AG04449 (cell line): Measurements from ENCODE around the gene CFAP74.

Experiments
- CTCF ChIA-PET: fragments of 350-600 bp; formaldehyde crosslinking; extraction: SDS; loops from one replicate; lab custom pipeline; 2021; ENCODE audit warnings: antibody characterized with exemption; lab: Yijun Ruan, JAX
- POLR2A ChIA-PET: fragments of 400-600, 350-600 bp; formaldehyde crosslinking; extraction: SDS; loops from one replicate; lab custom pipeline; 2020; ENCODE audit warnings: antibody characterized with exemption, inconsistent platforms; lab: Yijun Ruan, JAX
- DNase-seq: peaks from one replicate; pipeline ENCODE4 v3.0.0-alpha.2; 2010; ENCODE audit warnings: low read depth, low spot score
- H3K4me3 ChIP-seq: 2 replicates; pipeline ENCODE4 v1.5.1; 2011; ENCODE audit warnings: low read depth, mild to moderate bottlenecking, control low read depth, low read length
- CTCF ChIP-seq: IDR thresholded peaks from one replicate; pipeline ENCODE4 v1.5.1; 2011; ENCODE audit warnings: mild to moderate bottlenecking, moderate library complexity, low read length, control low read depth, inconsistent platforms; ENCODE audit not compliant: insufficient read depth; ENCODE audit errors: missing control alignments

Gene CFAP74

DNA sequence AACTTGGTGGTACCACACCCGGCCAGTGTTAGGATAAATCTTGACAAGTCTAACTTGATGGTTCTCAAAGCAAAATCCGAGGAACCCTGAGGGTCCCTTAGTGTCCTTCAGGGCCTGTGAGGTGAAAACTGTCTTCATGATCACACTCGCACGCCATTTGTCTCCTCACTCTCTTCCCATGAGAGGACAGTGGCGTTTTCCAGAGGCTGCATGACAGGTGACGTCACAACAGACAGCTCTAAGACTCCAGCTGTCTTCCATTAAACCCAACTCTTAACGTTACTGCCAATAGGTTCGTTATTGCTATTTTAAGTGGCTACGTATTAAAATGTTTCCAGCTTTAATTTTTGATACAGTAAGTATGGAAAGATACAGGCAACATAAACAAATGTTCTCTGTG, 13.8 kb downstream of the CFAP74 start:
- CTCF ChIA-PET, result interaction anchor here (1.6 to 2.1 kb wide), 2 partner anchors 29 to 55 kb away, joined by 6 to 11 read pairs; no protein-coding TSS in a partner anchor
- no peak for TF ChIP-seq CTCF
- no peak for DNase-seq
- POLR2A ChIA-PET, result no interaction called here
- no peak overlapping the region for H3K4me3 ChIP-seq

DNA sequence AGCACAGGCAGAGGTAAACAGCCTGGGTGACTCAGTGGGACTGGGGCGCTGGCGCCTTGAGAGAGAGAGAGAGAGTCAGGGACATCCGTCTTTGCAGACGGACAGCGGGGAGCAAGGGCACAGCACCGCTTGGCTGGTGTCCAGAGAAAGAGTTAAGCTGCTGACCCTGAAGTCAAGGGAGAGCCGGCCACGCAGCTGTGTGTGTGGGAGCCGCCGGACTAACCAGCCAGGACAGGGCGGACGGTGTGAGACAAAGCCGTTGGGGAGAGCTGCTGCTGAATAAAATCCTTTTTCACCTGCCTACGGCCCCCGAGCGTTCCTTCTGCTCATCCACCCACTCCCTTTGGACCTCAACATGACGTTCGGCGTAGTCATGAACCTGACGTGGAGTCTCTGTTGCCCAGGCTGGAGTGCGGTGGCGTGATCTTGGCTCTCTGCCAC, 14.5 kb downstream of the CFAP74 start:
- DNase-seq, result no peak
- ChIA-PET CTCF (interaction anchor here (2.1 kb wide), 1 partner anchor 56 kb away, joined by 11 read pairs; no protein-coding TSS in a partner anchor), POLR2A (no interaction called here)
- TF ChIP-seq CTCF, result no peak
- no peak overlapping the region for H3K4me3 ChIP-seq

GRCh38 chr1:1988061-1988945, 15.3 kb downstream of the CFAP74 start:
- ChIA-PET CTCF (interaction anchor here (2.1 kb wide), 1 partner anchor 57 kb away, joined by 11 read pairs; no protein-coding TSS in a partner anchor), POLR2A (no interaction called here)
- H3K4me3 ChIP-seq, result no peak overlapping the region
- no peak for TF ChIP-seq CTCF
- DNase-seq, result no peak

DNA sequence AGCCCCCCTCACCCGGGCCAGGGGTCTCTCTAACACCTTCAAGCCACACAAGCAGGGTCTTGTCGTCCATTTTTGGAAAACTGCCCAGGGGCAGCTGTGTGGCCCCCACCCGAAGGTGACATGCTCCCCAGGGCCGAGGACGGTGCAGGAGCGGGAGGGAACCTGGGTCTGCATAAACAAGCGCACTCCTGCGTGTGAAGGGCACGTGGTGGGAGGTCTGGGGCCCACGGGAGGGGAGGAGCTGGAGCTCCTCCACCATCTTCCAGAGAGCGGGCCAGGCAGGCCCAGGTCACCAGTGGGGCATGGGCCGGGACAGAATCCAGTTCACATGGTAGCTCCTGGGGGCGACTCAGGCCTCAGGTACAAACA, 16.5 kb downstream of the CFAP74 start:
- CTCF ChIA-PET, result no interaction called here

DNA sequence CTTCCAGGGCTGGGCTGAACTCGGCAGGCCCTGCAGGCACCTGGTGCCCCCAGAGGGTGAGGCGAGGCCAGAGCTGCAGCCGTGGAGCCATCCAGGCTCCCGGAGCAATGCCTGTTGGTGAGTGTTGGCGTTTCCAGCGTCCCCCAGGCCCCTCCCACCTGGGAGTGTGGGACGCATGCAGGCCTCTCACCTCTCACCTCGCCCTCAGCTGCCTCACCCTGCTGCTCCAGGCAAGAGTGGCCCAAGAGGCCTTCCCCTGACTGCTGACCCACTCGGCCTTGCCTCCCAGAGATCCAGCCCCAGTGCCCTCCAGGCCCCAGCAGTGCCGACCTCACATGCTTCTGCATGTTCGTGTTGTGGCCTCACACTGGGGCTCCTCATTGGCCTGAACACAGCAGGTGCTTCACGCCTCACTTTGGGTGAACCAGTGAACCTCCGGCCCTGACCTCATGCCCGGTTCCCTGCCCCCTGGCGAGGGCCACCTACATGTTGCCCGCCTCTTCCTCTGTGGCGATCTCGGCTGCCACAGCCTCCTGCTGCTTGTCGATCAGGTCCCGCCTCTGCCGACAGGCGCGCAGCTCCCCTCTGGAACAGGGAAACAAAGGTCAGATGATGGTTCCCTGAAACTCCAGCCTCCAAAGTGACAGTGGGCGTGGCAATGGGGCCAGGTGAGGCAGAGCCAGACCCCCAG, 17.0 kb downstream of the CFAP74 start:
- no peak for TF ChIP-seq CTCF
- ChIA-PET POLR2A (no interaction called here), CTCF (no interaction called here)
- H3K4me3 ChIP-seq, result no peak overlapping the region
- DNase-seq, result no peak

More for the DNA sequence above, 16.5 kb downstream of the CFAP74 start:
- POLR2A ChIA-PET, result no interaction called here
- DNase-seq, result no peak
- no peak overlapping the region for H3K4me3 ChIP-seq
- no peak for TF ChIP-seq CTCF
